ENCODE data around the gene PODXL. TPM values are rescaled to one million over a fixed set of nuclear protein-coding genes. Genes with fewer than 3 reads are reported as not detected.

PODXL gene
- total RNA-seq, 4 donors from 2014 or later, result 7.5 to 40.4 (median 15.2) TPM

- no peaks in the 10 kb centered on the region for H3K9me3 ChIP-seq
- peak overlapping the region in 1 of 4 donors; percentile 16 for H3K27ac ChIP-seq
- no peak for DNase-seq
- no peak overlapping the region for H3K4me3 ChIP-seq
- H3K4me1 ChIP-seq, result peaks cover 0 to 9% (median 0%) of the 10 kb centered on the region in 4 donors
- H3K36me3 ChIP-seq, result peaks cover 0 to 25% (median 4%) of the 10 kb centered on the region in 3 donors
- no peaks in the 10 kb centered on the region for H3K27me3 ChIP-seq
- no peak for TF ChIP-seq POLR2A (IDR thresholded peaks at IDR 0.05)
- TF ChIP-seq CTCF (IDR thresholded peaks at IDR 0.05), result no peak
Observed at GRCh38 chr7:131498237-131498885, 58.1 kb downstream of the PODXL start.

GRCh38 chr7:131497454-131497853, 59.0 kb downstream of the PODXL start:
- H3K4me3 ChIP-seq, result no peak overlapping the region
- no peak for DNase-seq
- H3K27me3 ChIP-seq, result no peaks in the 10 kb centered on the region
- H3K36me3 ChIP-seq, result peaks cover 0 to 25% (median 4%) of the 10 kb centered on the region in 3 donors
- peaks cover 0 to under 1% (median 0%) of the 10 kb centered on the region in 4 donors for H3K4me1 ChIP-seq
- H3K9me3 ChIP-seq, result no peaks in the 10 kb centered on the region
- no peak overlapping the region for H3K27ac ChIP-seq
- no peak for TF ChIP-seq CTCF (IDR thresholded peaks at IDR 0.05)
- no peak for TF ChIP-seq POLR2A (IDR thresholded peaks at IDR 0.05)

- no peak for DNase-seq
- Histone ChIP-seq H3K4me3 (no peak overlapping the region), H3K9me3 (no peaks in the 10 kb centered on the region), H3K4me1 (no peaks in the 10 kb centered on the region), H3K27ac (no peak overlapping the region), H3K27me3 (no peaks in the 10 kb centered on the region), H3K36me3 (peaks cover 0 to 25% (median 4%) of the 10 kb centered on the region in 3 donors)
- TF ChIP-seq CTCF (IDR thresholded peaks at IDR 0.05) (no peak), POLR2A (IDR thresholded peaks at IDR 0.05) (no peak)
Observed at GRCh38 chr7:131495669-131496498, 60.5 kb downstream of the PODXL start.

- Histone ChIP-seq H3K27ac (no peak overlapping the region), H3K27me3 (no peaks in the 10 kb centered on the region), H3K9me3 (no peaks in the 10 kb centered on the region), H3K36me3 (peaks cover 0 to 25% (median 4%) of the 10 kb centered on the region in 3 donors), H3K4me1 (no peaks in the 10 kb centered on the region), H3K4me3 (no peak overlapping the region)
- TF ChIP-seq POLR2A (IDR thresholded peaks at IDR 0.05) (no peak), CTCF (IDR thresholded peaks at IDR 0.05) (no peak)
- no peak for DNase-seq
Observed at GRCh38 chr7:131494182-131494581, 62.2 kb downstream of the PODXL start.

- no peaks in the 10 kb centered on the region for H3K9me3 ChIP-seq
- H3K4me3 ChIP-seq, result no peak overlapping the region
- H3K27me3 ChIP-seq, result no peaks in the 10 kb centered on the region
- H3K4me1 ChIP-seq, result no peaks in the 10 kb centered on the region
- no peak overlapping the region for H3K27ac ChIP-seq
- H3K36me3 ChIP-seq, result peaks cover 0 to 23% (median 4%) of the 10 kb centered on the region in 3 donors
- no peak for DNase-seq
- TF ChIP-seq POLR2A (IDR thresholded peaks at IDR 0.05) (no peak), CTCF (IDR thresholded peaks at IDR 0.05) (no peak)
Observed at GRCh38 chr7:131493581-131493980, 62.8 kb downstream of the PODXL start.
